DND-41 (cell line): ENCODE measurements around the gene HAAO.

ENCODE experiments used
- ATAC-seq: fragments of 200-7000 bp; cut with Tn5 transposase; 3 replicates; pipeline ENCODE4 v1.9.1; 2021; ENCODE audit warnings: low read depth; ENCODE audit not compliant: insufficient read depth
- DNase-seq: peaks from one replicate; pipeline ENCODE4 v3.0.0-alpha.2; 2020
- H2AFZ ChIP-seq: 2 replicates; pipeline ENCODE4 v1.6.0; 2012; ENCODE audit warnings: low read depth, low read length
- H3K27ac ChIP-seq: 2 replicates; pipeline ENCODE4 v1.5.1; 2012; ENCODE audit warnings: low read length, inconsistent platforms
- H3K27me3 ChIP-seq: fragments of 200-600 bp; sonication (generic); 2 replicates; pipeline ENCODE4 v1.6.0; 2012; ENCODE audit warnings: low read length, mild to moderate bottlenecking, inconsistent platforms; ENCODE audit not compliant: insufficient read depth, poor library complexity
- H3K36me3 ChIP-seq: 2 replicates; pipeline ENCODE4 v1.5.1; 2012; ENCODE audit warnings: low read length, inconsistent platforms; ENCODE audit not compliant: insufficient read depth
- H3K4me1 ChIP-seq: 2 replicates; pipeline ENCODE4 v1.5.1; 2012; ENCODE audit warnings: mild to moderate bottlenecking, low read length; ENCODE audit not compliant: insufficient read depth
- H3K4me2 ChIP-seq: 2 replicates; pipeline ENCODE4 v1.6.0; 2012; ENCODE audit warnings: mild to moderate bottlenecking, moderate library complexity, low read length, inconsistent platforms; ENCODE audit not compliant: insufficient read depth
- H3K4me3 ChIP-seq, 2 experiments: fragments of 200-600 bp in 1 of 2; shearing (Covaris generic) in 1 of 2; 2 replicates each; pipeline ENCODE4 v1.5.1; 2012 to 2016; ENCODE audit warnings: inconsistent platforms in 2 of 2, low read length in 2 of 2, mild to moderate bottlenecking in 2 of 2, low read depth in 1 of 2, moderate library complexity in 1 of 2
- H3K79me2 ChIP-seq: 2 replicates; pipeline ENCODE4 v1.6.0; 2012; ENCODE audit warnings: low read length, inconsistent platforms; ENCODE audit not compliant: insufficient read depth
- H3K9ac ChIP-seq: 2 replicates; pipeline ENCODE4 v1.6.0; 2012; ENCODE audit warnings: low read depth, mild to moderate bottlenecking, inconsistent platforms, low read length, moderate library complexity
- H3K9me3 ChIP-seq: 2 replicates; pipeline ENCODE4 v1.5.1; 2012; ENCODE audit warnings: low read length, moderate library complexity, mild to moderate bottlenecking, inconsistent platforms; ENCODE audit not compliant: insufficient read depth, severe bottlenecking
- H4K20me1 ChIP-seq: 2 replicates; pipeline ENCODE4 v1.6.0; 2012; ENCODE audit warnings: low read length; ENCODE audit not compliant: insufficient read depth
- CTCF ChIP-seq: IDR thresholded peaks from 2 replicates; pipeline ENCODE4 v1.5.1; 2012; ENCODE audit warnings: borderline replicate concordance, low read length, moderate library complexity, mild to moderate bottlenecking; ENCODE audit not compliant: poor library complexity, severe bottlenecking; ENCODE audit errors: extremely low read depth
- EZH2 ChIP-seq: IDR thresholded peaks from 3 replicates; pipeline ENCODE4 v1.6.1; 2012; ENCODE audit warnings: borderline replicate concordance, low read depth, mild to moderate bottlenecking, moderate library complexity, low read length, inconsistent platforms; ENCODE audit not compliant: severe bottlenecking

The HAAO gene

DNA sequence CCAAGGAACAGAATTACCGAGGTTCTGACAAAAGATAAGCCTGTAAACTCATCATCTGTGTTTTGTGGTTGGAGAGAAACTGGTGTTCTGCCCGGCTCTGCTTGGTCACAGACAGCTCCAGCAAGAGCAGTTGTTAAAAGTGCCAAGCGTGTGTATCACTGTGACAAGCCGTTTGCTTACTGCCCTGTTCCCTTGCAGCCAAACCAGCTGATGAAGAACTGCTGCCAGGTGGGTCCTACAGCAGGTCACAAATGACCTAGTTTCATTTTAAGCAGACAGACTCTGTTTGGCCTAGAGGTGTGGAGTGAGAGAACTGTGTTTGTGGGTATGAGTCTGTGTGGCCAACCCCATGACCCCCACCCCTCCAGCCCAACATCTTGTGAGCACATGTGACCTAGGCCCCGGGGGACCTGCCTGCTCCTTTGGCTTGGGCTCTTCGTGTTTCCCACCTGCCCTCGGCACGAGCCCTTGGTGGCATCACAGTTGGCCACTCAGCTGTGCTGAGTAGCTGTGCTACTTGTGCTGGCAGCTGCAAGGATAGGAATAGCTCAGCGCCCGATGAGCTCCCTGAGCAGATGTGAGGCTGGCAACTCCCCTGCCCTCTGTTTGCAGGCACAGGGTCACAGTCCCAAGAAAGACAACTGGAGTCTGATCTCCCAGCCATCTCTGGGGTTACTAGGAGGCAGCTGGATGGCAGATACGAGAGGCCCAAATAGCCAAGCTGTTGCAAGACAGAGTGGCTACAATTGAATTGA lies 38.2 kb downstream of the HAAO start:
- Histone ChIP-seq H4K20me1 (no peaks in the 10 kb centered on the region), H3K9me3 (no peaks in the 10 kb centered on the region), H3K4me1 (0 out of 2 replicates have a peak, but pooled peaks cover 3% of the 10 kb centered on the region), H3K4me2 (no peak overlapping the region), H3K36me3 (peaks cover 7% of the 10 kb centered on the region; the same call in 1 of the 2 replicates), H3K4me3 (no peak overlapping the region), H3K9ac (no peak overlapping the region), H3K27ac (no peak overlapping the region), H3K79me2 (no peaks in the 10 kb centered on the region), H3K27me3 (no peaks in the 10 kb centered on the region), H2AFZ (no peak overlapping the region)
- ATAC-seq (peak; percentile 73), DNase-seq (peak; percentile 54)
- TF ChIP-seq EZH2 (no peak), CTCF (no peak)

DNA sequence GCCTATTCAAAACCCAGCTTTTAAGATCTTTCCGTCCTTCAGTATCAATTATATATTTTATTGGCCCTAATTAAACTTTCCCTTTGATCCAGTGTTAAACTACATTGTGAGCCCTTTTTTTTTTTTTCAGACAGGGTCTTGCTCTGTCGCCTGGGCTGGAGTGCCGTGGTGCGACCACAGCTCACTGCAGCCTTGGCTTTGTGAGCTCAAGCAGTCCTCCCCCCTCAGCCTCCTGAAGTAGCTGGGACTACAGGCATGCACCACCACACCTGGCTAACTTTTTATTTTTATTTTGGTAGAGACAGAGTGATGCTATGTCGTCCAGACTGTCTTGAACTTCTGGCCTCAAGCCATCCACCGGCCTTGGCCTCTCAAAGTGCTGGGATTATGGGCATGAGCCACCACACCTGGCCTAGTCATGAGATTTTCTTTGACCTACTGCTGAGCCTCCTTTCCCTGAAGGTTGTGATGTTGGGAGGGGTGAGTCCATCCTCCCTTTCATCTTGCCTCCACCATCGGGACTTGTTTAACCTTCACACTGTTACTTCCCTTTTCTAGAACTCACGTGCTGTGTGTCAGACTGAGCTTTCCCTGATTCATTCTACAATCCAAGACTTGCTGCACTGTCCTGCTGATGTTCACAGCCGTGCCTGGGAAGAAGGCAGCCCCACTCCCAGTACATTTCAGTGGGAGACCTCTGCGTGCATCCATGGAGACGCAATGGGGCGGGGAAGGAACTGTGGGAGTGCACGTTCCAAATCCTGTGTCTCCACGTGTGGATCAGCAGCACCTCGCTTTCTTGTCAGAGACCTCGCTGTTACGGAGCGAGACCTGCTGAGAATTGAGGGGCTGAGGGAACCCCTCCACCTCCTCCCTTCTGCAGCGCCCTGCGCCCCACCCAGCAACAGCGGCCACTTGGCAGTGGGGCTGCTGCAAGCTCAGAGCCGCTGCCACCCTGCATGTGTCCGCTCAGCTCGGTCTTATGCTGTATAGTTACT lies 39.3 kb downstream of the HAAO start:
- DNase-seq (no peak), ATAC-seq (no peak)
- H3K27ac ChIP-seq: no peak overlapping the region
- H3K4me2 ChIP-seq: no peak overlapping the region
- H3K9ac ChIP-seq: no peak overlapping the region
- 0 out of 2 replicates have a peak, but pooled peaks cover 3% of the 10 kb centered on the region for H3K4me1 ChIP-seq
- H3K9me3 ChIP-seq: no peaks in the 10 kb centered on the region
- no peaks in the 10 kb centered on the region for H3K79me2 ChIP-seq
- H2AFZ ChIP-seq: no peak overlapping the region
- TF ChIP-seq EZH2 (no peak), CTCF (no peak)
- H3K27me3 ChIP-seq: no peaks in the 10 kb centered on the region
- peaks cover 7% of the 10 kb centered on the region; the same call in 1 of the 2 replicates for H3K36me3 ChIP-seq
- no peaks in the 10 kb centered on the region for H4K20me1 ChIP-seq
- no peak overlapping the region for H3K4me3 ChIP-seq

DNA sequence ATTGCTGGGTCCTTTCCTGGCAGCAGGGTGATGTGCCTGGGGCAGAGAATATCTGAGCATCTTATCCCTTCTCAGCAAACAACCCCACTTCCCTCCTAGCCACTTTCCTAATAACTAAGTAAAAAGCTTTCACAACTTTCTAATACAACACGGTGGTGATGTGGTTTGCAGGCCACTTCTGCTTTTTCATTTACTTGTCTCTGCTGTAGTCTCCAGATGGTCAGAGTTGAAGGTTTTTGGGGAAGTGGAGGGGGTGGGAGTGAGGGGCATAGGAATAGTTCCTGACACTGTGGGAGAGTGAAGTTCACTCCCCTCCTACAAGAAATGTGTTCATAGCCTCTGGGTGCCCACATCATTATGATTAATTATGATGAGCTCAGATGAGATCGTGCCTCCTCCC lies 40.1 kb downstream of the HAAO start:
- Histone ChIP-seq H3K9ac (no peak overlapping the region), H3K4me2 (no peak overlapping the region), H3K27ac (no peak overlapping the region), H2AFZ (no peak overlapping the region), H3K27me3 (no peaks in the 10 kb centered on the region), H4K20me1 (no peaks in the 10 kb centered on the region), H3K9me3 (no peaks in the 10 kb centered on the region), H3K4me3 (no peak overlapping the region), H3K79me2 (no peaks in the 10 kb centered on the region), H3K36me3 (peaks cover 7% of the 10 kb centered on the region; the same call in 1 of the 2 replicates), H3K4me1 (0 out of 2 replicates have a peak, but pooled peaks cover 3% of the 10 kb centered on the region)
- DNase-seq: no peak
- TF ChIP-seq CTCF (no peak), EZH2 (no peak)
- no peak for ATAC-seq
